GM19023 (cell line): ENCODE measurements around the gene PTGER4.
"Not testable (repeated sequence)": the region's sequence is repeated elsewhere in the genome, so short reads cannot be mapped to it uniquely, and the experiment has no call there.

Experiments
- ATAC-seq: cut with Tn5 transposase; IDR thresholded peaks from one replicate; pipeline ENCODE4 v1.9.1; 2021; ENCODE audit warnings: mild to moderate bottlenecking, moderate library complexity; ENCODE audit not compliant: unreplicated experiment

Gene PTGER4

DNA sequence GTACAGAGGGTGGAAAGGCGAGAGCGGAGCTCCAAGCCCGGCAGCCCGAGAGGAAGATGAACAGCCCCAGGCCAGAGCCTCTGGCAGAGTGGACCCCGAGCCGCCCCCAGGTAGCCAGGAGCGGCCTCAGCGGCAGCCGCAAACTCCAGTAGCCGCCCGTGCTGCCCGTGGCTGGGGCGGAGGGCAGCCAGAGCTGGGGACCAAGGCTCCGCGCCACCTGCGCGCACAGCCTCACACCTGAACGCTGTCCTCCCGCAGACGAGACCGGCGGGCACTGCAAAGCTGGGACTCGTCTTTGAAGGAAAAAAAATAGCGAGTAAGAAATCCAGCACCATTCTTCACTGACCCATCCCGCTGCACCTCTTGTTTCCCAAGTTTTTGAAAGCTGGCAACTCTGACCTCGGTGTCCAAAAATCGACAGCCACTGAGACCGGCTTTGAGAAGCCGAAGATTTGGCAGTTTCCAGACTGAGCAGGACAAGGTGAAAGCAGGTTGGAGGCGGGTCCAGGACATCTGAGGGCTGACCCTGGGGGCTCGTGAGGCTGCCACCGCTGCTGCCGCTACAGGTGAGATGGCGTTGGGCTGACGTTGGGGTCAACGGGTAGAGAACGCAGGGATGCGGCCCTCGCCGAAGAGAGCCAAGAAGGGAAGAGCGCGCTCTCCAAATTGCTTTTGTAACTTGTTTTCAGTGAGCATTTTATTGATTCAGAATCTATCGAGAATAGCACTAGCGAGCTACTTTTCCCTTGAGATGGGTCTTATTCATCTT is at the start of gene PTGER4:
TSS of gene PTGER4 (plus strand) at position 3 of the 769 bp plus-strand sequence. CDS start 1,079 bp downstream, outside the sequence.
- ATAC-seq, result peak; percentile 44

DNA sequence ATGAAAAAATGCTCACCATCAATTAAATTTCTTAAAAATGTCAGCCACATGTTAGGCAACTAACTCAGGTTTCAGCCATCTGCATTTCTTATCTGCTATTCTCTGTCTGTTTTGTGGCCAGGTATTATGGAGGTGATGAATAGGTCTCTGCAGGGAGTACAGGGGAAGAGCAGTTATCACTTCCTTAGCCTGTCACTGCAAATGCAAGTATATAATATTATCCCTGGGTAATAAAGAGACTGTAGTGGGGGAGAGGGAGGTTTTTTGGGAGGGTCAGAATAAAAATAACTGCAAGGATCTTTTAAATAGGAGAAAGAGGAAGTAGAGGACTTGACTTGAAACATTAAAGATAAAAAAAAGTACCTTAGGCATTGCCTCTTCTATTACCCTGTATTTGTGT is 49.6 kb upstream of the PTGER4 start:
- ATAC-seq, result no peak

GRCh38 chr5:40631236-40631635 is 48.5 kb upstream of the PTGER4 start:
- ATAC-seq, result no peak

- no peak for ATAC-seq
Observed at GRCh38 chr5:40634154-40634553, 45.6 kb upstream of the PTGER4 start.

GRCh38 chr5:40634593-40634992 is 45.1 kb upstream of the PTGER4 start:
- no peak for ATAC-seq

DNA sequence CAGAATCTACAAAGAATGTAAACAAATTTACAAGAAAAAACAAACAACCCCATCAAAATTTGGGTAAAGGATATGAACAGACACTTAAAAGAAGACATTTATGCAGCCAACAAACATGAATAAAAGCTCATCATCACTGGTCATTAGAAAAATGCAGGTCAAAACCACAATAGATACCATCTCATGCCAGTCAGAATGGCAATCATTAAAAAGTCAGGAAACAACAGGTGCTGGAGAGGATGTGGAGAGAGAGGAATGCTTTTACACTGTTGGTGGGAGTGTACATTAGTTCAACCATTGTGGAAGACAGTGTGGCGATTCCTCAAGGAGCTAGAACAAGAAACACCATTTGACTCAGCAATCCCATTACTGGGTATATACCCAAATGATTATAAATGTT is 40.2 kb upstream of the PTGER4 start:
- not testable (repeated sequence) for ATAC-seq

DNA sequence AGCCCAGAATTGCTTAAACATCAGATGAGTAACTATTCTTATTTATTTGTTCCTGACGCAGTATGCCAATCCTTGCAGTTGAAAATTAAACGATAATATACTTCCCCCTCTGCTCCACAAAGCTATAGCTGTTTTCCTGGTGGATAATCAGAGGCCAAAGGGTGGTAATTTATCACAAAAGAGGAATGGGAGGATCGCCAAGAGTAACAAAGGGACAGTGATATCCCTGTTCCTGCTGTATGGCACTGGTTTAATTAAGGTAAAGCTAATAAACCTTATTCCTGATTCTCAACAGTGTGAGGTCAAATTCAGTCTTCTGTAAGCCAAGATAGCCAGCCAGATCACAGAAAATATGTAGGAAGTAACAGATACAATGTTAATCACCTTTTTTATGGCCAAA is 33.4 kb upstream of the PTGER4 start:
- no peak for ATAC-seq

DNA sequence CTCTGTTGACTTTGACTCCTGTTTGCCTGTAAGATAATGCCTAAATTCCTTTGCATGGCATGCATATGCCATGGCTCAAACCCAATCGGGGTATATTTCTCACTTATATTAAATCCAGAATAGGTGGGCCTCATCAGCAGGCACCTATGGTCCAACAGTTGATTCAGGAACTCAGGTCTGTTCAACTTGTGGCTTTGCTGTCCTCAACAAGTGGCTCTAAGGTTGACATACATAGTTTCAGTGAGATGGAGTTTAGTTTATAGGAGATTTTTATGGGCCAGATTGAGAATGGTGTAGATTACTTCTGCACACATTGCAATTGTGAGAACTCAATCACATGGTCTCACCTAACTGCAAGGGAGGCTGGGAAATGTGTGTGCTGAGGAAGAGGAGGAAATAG is 31.6 kb upstream of the PTGER4 start:
- ATAC-seq, result no peak

DNA sequence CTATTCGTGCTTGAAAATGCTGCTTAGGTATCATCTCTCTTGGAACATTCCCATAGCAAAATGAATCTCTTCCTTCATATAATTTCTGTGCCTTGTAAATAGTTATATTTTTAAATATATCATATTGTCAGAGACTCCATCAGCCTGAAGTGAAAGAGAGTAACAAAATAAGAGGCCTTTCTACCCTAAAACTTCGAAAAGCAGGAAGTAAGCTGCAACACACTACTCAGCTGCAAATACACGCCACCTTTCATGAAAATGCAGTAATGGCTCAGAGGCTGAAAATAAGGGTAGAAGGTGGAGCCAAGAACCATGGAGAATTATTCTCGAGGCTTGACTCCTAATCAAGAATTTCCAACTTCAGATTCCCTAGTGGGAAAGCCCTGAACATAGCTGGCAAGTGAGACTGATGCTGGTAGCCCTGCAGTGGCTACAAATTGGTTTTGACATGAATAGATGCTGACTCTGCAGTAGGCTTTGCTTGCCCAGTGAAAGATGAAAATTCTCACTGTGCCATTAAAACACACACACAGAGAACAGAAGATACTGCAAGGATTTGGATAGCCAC is 30.2 kb upstream of the PTGER4 start:
- ATAC-seq, result no peak

GRCh38 chr5:40651201-40651600 is 28.5 kb upstream of the PTGER4 start:
- ATAC-seq, result no peak

GRCh38 chr5:40652441-40653220 is 27.1 kb upstream of the PTGER4 start:
- no peak for ATAC-seq

GRCh38 chr5:40653221-40654022 is 26.3 kb upstream of the PTGER4 start:
- ATAC-seq, result peak; percentile 36

DNA sequence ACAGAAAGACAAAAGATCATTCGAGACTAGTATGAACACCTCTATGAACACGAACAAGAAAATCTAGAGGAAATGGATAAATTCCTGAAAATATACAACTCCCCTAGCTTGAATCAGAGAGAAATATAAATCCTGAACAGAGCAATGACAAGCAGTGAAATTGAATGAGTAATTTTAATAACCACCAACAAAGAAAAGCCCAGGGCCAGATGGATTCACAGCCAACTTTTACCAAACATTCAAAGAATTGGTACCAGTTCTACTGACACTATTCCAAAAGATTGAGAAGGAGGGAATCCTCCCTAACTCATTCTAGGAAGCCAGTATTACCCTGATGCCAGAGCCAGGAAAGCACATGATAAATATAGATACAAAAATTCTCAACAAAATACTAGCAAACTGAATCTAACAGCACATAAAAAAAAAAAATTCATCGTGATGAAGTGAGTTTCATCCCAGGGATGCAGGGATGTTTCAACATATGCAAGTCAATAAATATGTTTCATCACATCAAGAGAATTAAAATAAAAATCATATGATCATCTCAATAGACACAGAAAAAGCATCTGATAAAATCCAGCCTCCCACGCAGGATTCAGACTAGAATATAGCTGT is 25.2 kb upstream of the PTGER4 start:
- no peak for ATAC-seq

DNA sequence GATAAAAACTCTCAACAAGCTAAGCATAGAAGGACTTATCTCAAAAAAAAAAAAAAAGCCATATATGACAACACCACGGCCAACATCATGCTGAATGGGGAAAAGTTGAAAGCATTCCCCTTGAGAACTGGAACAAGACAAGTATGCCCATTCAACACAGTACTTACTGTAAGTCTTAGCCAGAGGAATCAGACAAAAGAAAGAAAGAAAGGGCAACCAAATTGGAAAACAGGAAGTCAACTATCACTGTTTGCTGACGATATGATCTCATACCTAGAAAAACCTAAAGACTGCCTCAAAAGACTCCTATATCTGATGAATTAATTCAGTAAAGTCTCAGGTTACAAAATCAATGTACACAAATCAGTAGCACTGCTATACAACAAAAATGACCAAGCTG is 24.6 kb upstream of the PTGER4 start:
- ATAC-seq, result no peak

DNA sequence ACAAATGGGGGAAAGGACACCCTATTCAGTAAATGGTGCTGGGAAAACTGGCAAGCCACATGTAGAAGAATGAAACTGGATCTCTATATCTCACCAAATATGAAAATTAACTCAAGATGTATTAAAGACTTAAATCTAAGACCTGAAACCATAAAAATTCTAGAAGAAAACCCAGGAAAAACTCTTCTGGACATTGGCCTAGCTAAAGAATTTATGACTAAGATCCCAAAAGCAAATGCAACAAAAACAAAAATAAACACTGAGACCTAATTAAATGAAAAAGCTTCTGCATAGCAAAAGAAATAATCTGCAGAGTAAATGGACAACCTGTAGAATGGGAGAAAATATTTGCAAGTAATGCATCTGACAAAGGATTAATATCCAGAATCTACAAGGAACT is 23.6 kb upstream of the PTGER4 start:
- not testable (repeated sequence) for ATAC-seq

GRCh38 chr5:40656766-40657165 is 22.9 kb upstream of the PTGER4 start:
- no peak for ATAC-seq

DNA sequence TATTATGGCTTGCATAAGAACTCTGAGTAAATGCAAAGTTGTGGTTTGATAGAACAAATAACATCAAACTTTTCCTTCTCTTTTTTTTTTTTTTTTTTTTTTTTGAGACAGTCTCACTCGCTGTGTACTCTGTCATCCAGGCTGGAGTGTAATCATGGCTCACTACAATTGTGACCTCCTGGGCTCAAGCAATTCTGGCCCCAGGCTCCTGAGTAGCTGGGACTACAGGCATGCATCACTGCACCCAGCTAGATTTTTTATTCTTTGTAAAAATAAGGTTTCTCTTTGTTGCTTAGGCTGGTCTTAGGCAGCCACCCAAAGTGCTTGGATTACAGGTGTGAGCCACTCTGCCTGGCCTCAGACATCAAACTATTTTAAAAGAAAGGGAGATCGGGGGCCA is 19.0 kb upstream of the PTGER4 start:
- ATAC-seq, result no peak

DNA sequence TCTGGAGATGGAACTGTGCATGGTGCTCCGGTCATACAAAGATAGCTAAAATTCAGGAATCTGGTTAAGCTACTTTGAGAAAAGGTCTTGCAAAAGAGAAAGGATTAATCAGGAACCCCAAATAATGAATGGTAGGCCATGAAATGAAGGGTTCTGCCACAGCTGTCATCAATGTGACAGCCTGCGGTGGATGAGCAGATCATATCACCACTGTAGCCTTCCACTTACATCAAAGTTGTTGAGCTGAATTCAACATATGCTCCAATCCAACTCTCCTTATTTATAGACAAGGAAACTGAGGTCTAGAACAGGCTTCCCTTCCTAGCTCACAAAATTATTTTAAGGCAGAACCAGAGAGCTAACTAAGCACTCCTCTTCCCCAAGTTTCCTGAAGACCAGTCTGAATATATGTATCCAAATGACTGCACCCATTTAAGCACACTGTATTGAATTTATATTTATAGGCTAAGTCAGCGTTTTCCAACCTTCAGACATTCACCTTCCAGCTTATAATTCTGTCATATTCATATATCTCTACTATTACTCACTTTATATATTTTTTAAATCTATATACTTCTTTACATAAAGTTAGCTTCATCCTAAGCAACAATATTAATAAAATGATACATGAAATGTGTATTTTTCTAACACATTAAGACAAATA is 13.9 kb upstream of the PTGER4 start:
- ATAC-seq, result no peak

DNA sequence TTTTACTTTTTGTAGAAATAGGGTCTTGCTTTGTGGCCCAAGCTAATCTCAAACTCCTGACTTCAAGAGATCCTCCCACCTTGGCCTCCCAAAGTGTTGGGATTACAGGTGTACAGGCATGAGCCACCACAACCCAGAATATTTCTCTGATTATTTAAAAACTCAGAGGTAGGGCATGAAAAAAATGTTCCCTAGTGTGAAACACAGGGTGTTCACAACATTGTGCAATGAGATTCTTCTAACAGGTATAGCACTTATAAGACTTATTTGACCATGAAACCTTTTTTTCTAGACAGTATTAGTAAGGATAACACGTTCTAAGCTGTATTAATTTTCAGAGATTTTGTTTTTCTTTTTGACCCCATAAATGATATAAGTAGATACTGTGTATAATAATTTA is 13.1 kb upstream of the PTGER4 start:
- ATAC-seq, result no peak

DNA sequence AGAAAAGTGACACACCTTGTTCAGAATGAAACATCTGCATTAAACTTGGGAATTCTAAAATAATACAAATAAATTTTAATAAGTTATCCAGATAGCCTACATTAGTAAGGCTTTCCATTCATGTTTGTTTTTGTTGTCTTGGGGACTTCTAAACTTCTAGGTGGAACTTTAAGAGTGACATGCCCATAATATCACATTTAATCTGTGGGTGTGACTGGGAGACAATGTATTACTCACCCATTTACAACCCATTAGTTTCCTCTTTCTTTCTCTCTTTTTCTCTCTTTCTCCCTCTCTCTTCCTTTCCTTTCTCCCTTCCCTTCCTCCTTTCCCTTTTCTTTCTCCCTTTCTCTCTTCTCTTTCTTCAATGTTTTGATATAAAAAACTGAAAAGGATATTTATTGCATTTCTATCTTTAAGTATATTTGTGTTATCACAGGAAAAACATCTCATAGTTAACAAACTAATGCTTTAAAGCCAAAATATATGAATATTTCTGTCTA is 12.5 kb upstream of the PTGER4 start:
- no peak for ATAC-seq
